Mesenchymal stem cell (in vitro differentiated cells and primary cell): ENCODE data around the gene TMEM184B.

Experiments
- DNase-seq: peaks from one replicate; pipeline ENCODE4 v3.0.0-alpha.2; 2013
- H2AFZ ChIP-seq: one replicate; pipeline ENCODE4 v1.6.1; 2013; ENCODE audit warnings: low read depth, mild to moderate bottlenecking, control low read depth, inconsistent platforms, low read length, moderate library complexity
- H2AK5ac ChIP-seq: 2 replicates; pipeline ENCODE4 v1.6.1; 2013; ENCODE audit warnings: low read length, moderate library complexity, mild to moderate bottlenecking, inconsistent platforms; ENCODE audit not compliant: severe bottlenecking
- H2BK120ac ChIP-seq: one replicate; pipeline ENCODE4 v1.6.1; 2013; ENCODE audit warnings: low read depth, mild to moderate bottlenecking, inconsistent platforms, low read length, moderate library complexity
- H2BK12ac ChIP-seq, 2 experiments: one replicate each; pipeline ENCODE4 v1.6.1; 2013; ENCODE audit warnings: inconsistent platforms in 2 of 2, low read length in 2 of 2, mild to moderate bottlenecking in 2 of 2, moderate library complexity in 2 of 2, control low read depth in 1 of 2
- H2BK15ac ChIP-seq: one replicate; pipeline ENCODE4 v1.6.1; 2013; ENCODE audit warnings: mild to moderate bottlenecking, low read depth, inconsistent platforms; ENCODE audit not compliant: poor library complexity, severe bottlenecking
- H2BK5ac ChIP-seq: 2 replicates; pipeline ENCODE4 v1.6.1; 2013; ENCODE audit warnings: low read depth, mild to moderate bottlenecking, low read length, control low read depth, inconsistent platforms; ENCODE audit not compliant: poor library complexity, severe bottlenecking
- H3K14ac ChIP-seq, 2 experiments: one replicate each; pipeline ENCODE4 v1.6.1; 2013; ENCODE audit warnings: inconsistent platforms in 2 of 2, low read length in 2 of 2, control low read depth in 1 of 2, mild to moderate bottlenecking in 1 of 2, moderate library complexity in 1 of 2
- H3K18ac ChIP-seq, 2 experiments: one replicate each; pipeline ENCODE4 v1.6.1; 2013; ENCODE audit warnings: inconsistent platforms in 2 of 2, low read length in 2 of 2, control low read depth in 1 of 2, low read depth in 1 of 2, mild to moderate bottlenecking in 1 of 2
- H3K23ac ChIP-seq, 2 experiments: one replicate each; pipeline ENCODE4 v1.6.1; 2013; ENCODE audit warnings: inconsistent platforms in 2 of 2, low read length in 2 of 2, mild to moderate bottlenecking in 2 of 2, moderate library complexity in 2 of 2, control low read depth in 1 of 2
- H3K27ac ChIP-seq: 2 replicates; pipeline ENCODE4 v1.5.1; 2013; ENCODE audit warnings: mild to moderate bottlenecking, moderate library complexity, low read length, control low read depth, inconsistent platforms; ENCODE audit not compliant: poor library complexity, severe bottlenecking
- H3K27me3 ChIP-seq, 2 experiments: 2 replicates each; pipeline versions ENCODE4 v1.6.1 to v1.7.0; 2013; ENCODE audit warnings: low read length in 2 of 2, mild to moderate bottlenecking in 2 of 2, moderate library complexity in 2 of 2, control low read depth in 1 of 2, inconsistent platforms in 1 of 2; ENCODE audit not compliant: control insufficient read depth in 1 of 2, insufficient read depth in 1 of 2
- H3K36me3 ChIP-seq, 2 experiments: 2 replicates each; pipeline versions ENCODE4 v1.6.1 to v1.7.0; 2013; ENCODE audit warnings: low read length in 2 of 2, control low read depth in 1 of 2, inconsistent platforms in 1 of 2, low read depth in 1 of 2, mild to moderate bottlenecking in 1 of 2; ENCODE audit not compliant: insufficient read depth in 2 of 2, control insufficient read depth in 1 of 2
- H3K4ac ChIP-seq, 2 experiments: one replicate each; pipeline ENCODE4 v1.6.1; 2013; ENCODE audit warnings: inconsistent platforms in 2 of 2, low read length in 2 of 2, mild to moderate bottlenecking in 2 of 2, moderate library complexity in 2 of 2, control low read depth in 1 of 2, low read depth in 1 of 2
- H3K4me1 ChIP-seq: 2 replicates; pipeline ENCODE4 v1.6.1; 2013; ENCODE audit warnings: low read depth, low read length, control low read depth; ENCODE audit not compliant: control insufficient read depth, insufficient read depth
- H3K4me2 ChIP-seq: 2 replicates; pipeline ENCODE4 v1.6.1; 2013; ENCODE audit warnings: low read length, mild to moderate bottlenecking, inconsistent platforms; ENCODE audit not compliant: poor library complexity, severe bottlenecking
- H3K4me3 ChIP-seq, 2 experiments: 2 replicates each; pipeline versions ENCODE4 v1.5.1 to v1.7.0; 2013; ENCODE audit warnings: low read length in 2 of 2, mild to moderate bottlenecking in 2 of 2, control low read depth in 1 of 2, low read depth in 1 of 2; ENCODE audit not compliant: insufficient read depth in 1 of 2
- H3K79me1 ChIP-seq: replicated peaks from 2 replicates; pipeline ENCODE4 v1.6.1; 2013; ENCODE audit warnings: mild to moderate bottlenecking, control low read depth, low read length, inconsistent platforms; ENCODE audit not compliant: poor library complexity, severe bottlenecking
- H3K9ac ChIP-seq: 2 replicates; pipeline ENCODE4 v1.7.0; 2013; ENCODE audit warnings: mild to moderate bottlenecking, low read length, moderate library complexity
- H3K9me3 ChIP-seq: 2 replicates; pipeline ENCODE4 v1.7.0; 2013; ENCODE audit warnings: mild to moderate bottlenecking, low read length; ENCODE audit not compliant: control insufficient read depth
- H4K8ac ChIP-seq: one replicate; pipeline ENCODE4 v1.6.1; 2013; ENCODE audit warnings: inconsistent platforms, mild to moderate bottlenecking, low read length, moderate library complexity
- H4K91ac ChIP-seq: one replicate; pipeline ENCODE4 v1.6.1; 2013; ENCODE audit warnings: mild to moderate bottlenecking, low read length, inconsistent platforms
- WGBS: methylation state at CpG from one replicate; pipeline ENCODE4 v1.1.7; 2013; ENCODE audit warnings: mixed read lengths; 5-methylcytosine and 5-hydroxymethylcytosine counted together

TMEM184B gene

DNA sequence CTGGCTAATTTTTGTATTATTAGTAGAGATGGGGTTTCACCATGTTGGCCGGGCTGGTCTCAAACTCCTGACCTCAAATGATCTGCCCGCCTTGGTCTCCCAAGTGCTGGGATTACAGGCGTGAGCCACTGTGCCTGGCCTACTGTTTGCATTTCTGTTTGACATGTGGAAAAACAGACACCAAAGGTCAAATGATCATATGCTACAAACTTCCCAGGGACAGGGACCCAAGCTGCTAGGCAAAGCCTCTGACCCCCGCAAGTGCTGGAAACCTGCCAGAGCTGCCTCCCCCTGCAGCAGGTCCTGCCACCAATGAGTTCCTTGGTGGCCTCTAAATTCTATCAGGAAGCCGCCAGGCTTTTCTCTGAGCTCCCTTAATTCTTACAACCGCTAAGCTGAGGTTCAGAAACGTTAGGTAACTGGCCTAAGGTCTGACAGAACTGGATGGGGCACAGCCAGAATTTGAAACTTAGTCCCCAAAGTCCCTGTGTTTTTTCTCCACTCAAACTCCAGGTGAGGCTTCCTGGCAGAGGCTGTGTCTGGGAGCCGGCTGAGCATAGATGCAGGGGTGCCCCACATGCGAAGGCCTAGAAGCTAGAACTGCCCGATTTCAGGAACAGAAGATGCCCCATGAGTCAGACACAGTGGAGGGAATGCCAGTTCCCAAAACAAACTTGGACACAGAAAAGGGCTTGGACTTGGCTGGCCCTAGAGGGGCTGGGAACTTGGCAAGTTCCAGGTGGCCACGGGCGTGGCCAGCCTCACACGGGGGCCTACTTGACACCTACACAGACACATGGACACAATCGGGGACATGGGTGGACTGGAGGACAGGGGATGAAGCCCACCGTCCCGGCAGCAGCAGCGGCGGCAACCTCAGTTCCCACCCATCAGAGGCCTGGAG is 37.1 kb upstream of the TMEM184B start:
- Histone ChIP-seq H3K14ac (no peak overlapping the region), H2AFZ (no peak overlapping the region), H3K4me1 (peaks cover 62% of the 10 kb centered on the region), H4K91ac (peak overlapping the region; percentile 65), H2AK5ac (no peak overlapping the region), H3K9me3 (no peaks in the 10 kb centered on the region), H3K4me2 (no peak overlapping the region), H4K8ac (no peak overlapping the region), H3K18ac (peak overlapping the region in 1 of 2 experiments; percentile 68), H2BK5ac (no peak overlapping the region), H3K4ac (peak overlapping the region in 1 of 2 experiments; percentile 7), H2BK12ac (peak overlapping the region in 1 of 2 experiments; percentile 39), H3K9ac (peak overlapping the region; percentile 46), H3K79me1 (no peaks in the 10 kb centered on the region), H3K36me3 (peaks cover 47 to 64% of the 10 kb centered on the region in 2 experiments), H3K23ac (no peak overlapping the region), H2BK120ac (peak overlapping the region; percentile 23), H2BK15ac (peak overlapping the region; percentile 55), H3K4me3 (peak overlapping the region in 1 of 2 experiments; percentile 57), H3K27ac (peak overlapping the region; percentile 7), H3K27me3 (no peaks in the 10 kb centered on the region)
- peak; percentile 50 for DNase-seq
- WGBS = 82% methylated on average over 18 of the region's 18 CpGs

DNA sequence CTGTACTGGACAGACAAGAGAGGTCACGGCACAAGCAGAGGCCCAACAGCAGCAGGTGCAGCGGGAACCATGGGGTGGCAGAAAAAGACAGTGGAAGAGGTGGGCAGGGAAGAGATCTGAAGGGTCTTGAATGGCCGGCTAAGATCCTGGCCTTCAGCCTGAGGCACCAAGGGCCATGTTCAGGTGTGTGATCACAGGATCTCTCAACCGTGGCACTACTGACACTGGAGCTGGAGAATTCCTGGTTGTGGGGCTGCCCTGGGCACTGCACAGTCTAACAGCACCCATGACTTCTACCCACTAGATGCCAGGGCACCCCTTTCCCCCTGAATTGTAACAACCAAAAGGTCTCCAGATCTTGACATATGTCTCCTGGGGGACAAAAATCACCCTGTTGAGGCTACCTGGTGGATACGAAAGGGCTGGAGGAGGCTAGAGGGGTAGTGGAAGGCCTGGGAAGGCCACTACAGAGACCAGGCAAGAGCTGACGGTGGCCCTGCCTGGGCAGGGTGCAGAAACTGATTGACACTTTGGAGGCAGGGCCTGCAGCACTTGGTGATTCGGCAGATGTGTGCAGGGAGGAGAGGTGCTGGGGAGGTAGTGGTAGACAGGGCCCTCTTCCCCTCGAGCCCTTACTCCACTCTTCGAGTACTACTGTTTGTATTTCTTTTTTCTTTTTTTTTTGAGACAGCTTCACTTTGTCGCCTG is 36.1 kb upstream of the TMEM184B start:
- peaks cover 52 to 69% of the 10 kb centered on the region in 2 experiments for H3K36me3 ChIP-seq
- no peak overlapping the region for H3K18ac ChIP-seq
- peaks cover 60% of the 10 kb centered on the region for H3K4me1 ChIP-seq
- H3K23ac ChIP-seq = peak overlapping the region in 1 of 2 experiments; percentile 46
- H2AK5ac ChIP-seq = no peak overlapping the region
- H3K27me3 ChIP-seq = no peaks in the 10 kb centered on the region
- no peak overlapping the region for H3K9ac ChIP-seq
- H2BK12ac ChIP-seq = no peak overlapping the region
- H3K4me3 ChIP-seq = no peak overlapping the region
- H2BK120ac ChIP-seq = no peak overlapping the region
- DNase-seq = no peak
- no peak overlapping the region for H3K27ac ChIP-seq
- H3K9me3 ChIP-seq = no peaks in the 10 kb centered on the region
- no peak overlapping the region for H4K91ac ChIP-seq
- H3K79me1 ChIP-seq = no peaks in the 10 kb centered on the region
- no peak overlapping the region for H2BK15ac ChIP-seq
- no peak overlapping the region for H2AFZ ChIP-seq
- no peak overlapping the region for H2BK5ac ChIP-seq
- no peak overlapping the region for H3K4me2 ChIP-seq
- H3K14ac ChIP-seq = no peak overlapping the region
- H3K4ac ChIP-seq = peak overlapping the region in 1 of 2 experiments; percentile 41
- H4K8ac ChIP-seq = no peak overlapping the region
- whole genome bisulfite sequencing = 94% methylated on average over 9 of the region's 10 CpGs

DNA sequence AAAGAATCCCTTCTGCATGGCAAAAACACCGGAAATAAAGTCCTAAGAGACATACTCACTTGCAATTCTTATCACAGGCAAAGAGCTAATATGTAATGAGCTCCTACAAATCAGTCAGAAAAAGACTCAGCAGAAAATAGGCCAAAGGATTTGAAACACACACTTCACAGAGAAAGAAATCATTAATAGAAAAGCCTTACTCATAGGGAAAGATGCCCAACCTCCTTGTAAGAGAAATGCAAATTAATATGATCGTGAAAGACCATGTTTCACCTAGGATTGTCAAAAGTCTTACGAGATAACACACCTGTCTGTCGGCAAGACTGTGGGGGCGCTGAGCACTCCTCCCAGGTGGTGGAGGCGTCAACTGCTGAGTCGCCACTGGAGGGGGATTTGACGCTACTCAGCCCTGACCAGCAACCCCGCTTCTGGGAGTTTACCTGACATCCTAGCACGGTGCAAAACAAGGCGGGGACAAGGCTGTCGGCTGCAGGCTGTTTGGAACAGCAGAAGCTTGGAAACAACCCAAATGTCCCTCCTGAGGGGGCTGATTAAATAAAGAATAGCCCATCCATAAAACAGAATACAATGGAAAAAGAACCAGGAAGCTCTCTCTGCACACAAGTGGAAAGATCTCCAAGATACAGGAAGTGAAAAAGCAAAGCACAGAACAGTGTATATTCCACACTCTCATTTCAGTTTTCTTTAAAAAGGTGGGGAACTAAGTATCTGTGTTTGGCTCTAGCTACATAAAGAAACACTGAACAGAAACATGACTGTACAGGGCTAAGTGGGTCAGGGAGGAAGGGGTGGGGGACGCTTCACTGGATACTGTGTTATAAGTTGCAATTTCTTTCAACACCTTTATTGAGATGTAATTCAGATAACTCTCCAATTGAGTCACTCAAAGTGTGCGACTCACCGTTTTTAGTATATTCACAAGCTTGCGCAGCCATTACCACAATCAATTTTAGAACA is 33.0 kb upstream of the TMEM184B start:
- 65% methylated on average over 15 of the region's 16 CpGs for WGBS
- Histone ChIP-seq H3K14ac (no peak overlapping the region), H2BK5ac (no peak overlapping the region)

More for the DNA sequence above, 33.0 kb upstream of the TMEM184B start:
- Histone ChIP-seq H2AFZ (no peak overlapping the region), H3K23ac (no peak overlapping the region), H3K36me3 (peaks cover 57 to 73% of the 10 kb centered on the region in 2 experiments), H2AK5ac (no peak overlapping the region), H3K27me3 (no peaks in the 10 kb centered on the region), H3K9me3 (no peaks in the 10 kb centered on the region), H4K91ac (no peak overlapping the region), H3K4me2 (peak overlapping the region; percentile 38), H3K27ac (peak overlapping the region; percentile 76), H2BK12ac (no peak overlapping the region), H3K4ac (no peak overlapping the region), H3K18ac (no peak overlapping the region), H3K9ac (peak overlapping the region; percentile 72), H3K79me1 (peaks cover 3% of the 10 kb centered on the region), H2BK120ac (no peak overlapping the region), H3K4me1 (peaks cover 45% of the 10 kb centered on the region), H2BK15ac (no peak overlapping the region), H4K8ac (no peak overlapping the region), H3K4me3 (peak overlapping the region in 1 of 2 experiments; percentile 36)
- peak; percentile 55 for DNase-seq
